Astrocyte (in vitro differentiated cells and primary cell): ENCODE data around the gene TNFSF11. TPM values are rescaled to one million over a fixed set of nuclear protein-coding genes. Genes with fewer than 3 reads are reported as not detected.

Experiments
- DNase-seq: peaks from one replicate; pipeline ENCODE4 v3.0.0-alpha.2; 2010; ENCODE audit warnings: low read depth
- FAIRE-seq: peaks from 2 replicates; lab custom pipeline; 2011; peaks lifted over from hg19 to GRCh38; lab: Jason Lieb, UNC
- H2AFZ ChIP-seq: 2 replicates; pipeline ENCODE4 v1.6.0; 2012; ENCODE audit warnings: low read depth, low read length, inconsistent platforms
- H3K27ac ChIP-seq: 2 replicates; pipeline ENCODE4 v1.5.1; 2011; ENCODE audit warnings: low read depth, low read length, inconsistent platforms
- H3K27me3 ChIP-seq: 2 replicates; pipeline ENCODE4 v1.6.0; 2011; ENCODE audit warnings: low read length, inconsistent platforms; ENCODE audit not compliant: insufficient read depth
- H3K36me3 ChIP-seq: 2 replicates; pipeline ENCODE4 v1.5.1; 2011; ENCODE audit warnings: low read length, inconsistent platforms; ENCODE audit not compliant: insufficient read depth
- H3K4me1 ChIP-seq: 2 replicates; pipeline ENCODE4 v1.5.1; 2011; ENCODE audit warnings: low read length, inconsistent platforms; ENCODE audit not compliant: insufficient read depth
- H3K4me2 ChIP-seq: 2 replicates; pipeline ENCODE4 v1.6.0; 2012; ENCODE audit warnings: low read length, inconsistent platforms
- H3K4me3 ChIP-seq: 2 replicates; pipeline ENCODE4 v1.5.1; 2011; ENCODE audit warnings: low read depth, mild to moderate bottlenecking, low read length, inconsistent platforms; ENCODE audit not compliant: insufficient read depth
- H3K79me2 ChIP-seq: 2 replicates; pipeline ENCODE4 v1.6.0; 2012; ENCODE audit warnings: mild to moderate bottlenecking, low read length, inconsistent platforms; ENCODE audit not compliant: insufficient read depth
- H3K9ac ChIP-seq: 2 replicates; pipeline ENCODE4 v1.6.0; 2012; ENCODE audit warnings: mild to moderate bottlenecking, low read length, inconsistent platforms
- H3K9me3 ChIP-seq: 2 replicates; pipeline ENCODE4 v1.5.1; 2012; ENCODE audit warnings: low read depth, mild to moderate bottlenecking, low read length, inconsistent platforms; ENCODE audit not compliant: insufficient read depth
- H4K20me1 ChIP-seq: 2 replicates; pipeline ENCODE4 v1.6.0; 2012; ENCODE audit warnings: low read length, inconsistent platforms; ENCODE audit not compliant: insufficient read depth
- H3K27ac Mint-ChIP-seq: one replicate; pipeline ENCODE4 v1.8.0; 2021; ENCODE audit warnings: mild to moderate bottlenecking, mixed read lengths; ENCODE audit not compliant: unreplicated experiment
- H3K27me3 Mint-ChIP-seq: one replicate; pipeline ENCODE4 v1.8.0; 2021; ENCODE audit warnings: low read depth, mixed read lengths; ENCODE audit not compliant: unreplicated experiment
- H3K36me3 Mint-ChIP-seq: one replicate; pipeline ENCODE4 v1.8.0; 2021; ENCODE audit warnings: low read depth, mixed read lengths; ENCODE audit not compliant: unreplicated experiment
- H3K4me1 Mint-ChIP-seq: one replicate; pipeline ENCODE4 v1.8.0; 2021; ENCODE audit warnings: low read depth, mixed read lengths; ENCODE audit not compliant: unreplicated experiment
- H3K4me3 Mint-ChIP-seq: one replicate; pipeline ENCODE4 v1.8.0; 2021; ENCODE audit warnings: mild to moderate bottlenecking, moderate library complexity, mixed read lengths; ENCODE audit not compliant: unreplicated experiment
- H3K9me3 Mint-ChIP-seq: one replicate; pipeline ENCODE4 v1.8.0; 2021; ENCODE audit warnings: mild to moderate bottlenecking, mixed read lengths; ENCODE audit not compliant: unreplicated experiment
- EZH2 ChIP-seq: IDR thresholded peaks from 2 replicates; pipeline ENCODE4 v1.6.1; 2012; ENCODE audit warnings: mild to moderate bottlenecking, low read length, inconsistent platforms; ENCODE audit not compliant: insufficient read depth
- total RNA-seq: library from RNA; stranded (reverse); gene quantifications from 2 replicates; pipeline ENCODE4 v1.2.1, GENCODE V29; 2021
- TF ChIP-seq, protein P1 (sequence below): IDR thresholded peaks from 2 replicates; pipeline ENCODE4 v1.5.1; 2011; ENCODE audit warnings: low read depth, mild to moderate bottlenecking, inconsistent platforms, low read length, moderate library complexity; ENCODE audit not compliant: insufficient read depth

TNFSF11 gene
- total RNA-seq, 1 donor from 2014 or later, result not detected

DNA sequence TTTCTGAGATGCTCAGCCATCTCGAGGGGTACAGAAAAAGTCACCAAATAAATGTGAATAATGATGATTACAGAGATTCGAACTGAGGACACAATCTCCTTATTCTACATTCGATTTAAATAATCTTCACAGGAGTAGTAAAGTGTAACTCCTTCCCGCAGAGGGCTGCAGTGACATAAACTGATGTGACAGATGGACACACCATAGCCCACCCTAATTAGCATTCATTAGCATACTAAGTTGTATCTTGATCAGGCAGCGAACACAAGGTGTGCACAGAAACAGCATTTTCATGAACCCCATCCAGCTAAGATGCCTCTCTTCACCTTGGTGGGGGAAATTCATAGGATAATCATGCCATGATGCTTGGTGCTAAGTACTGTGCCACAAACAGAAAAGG lies 83.0 kb downstream of the TNFSF11 start:
- H3K27ac ChIP-seq, result no peak overlapping the region
- no peak for FAIRE-seq
- DNase-seq, result no peak
- no peaks in the 10 kb centered on the region for H3K9me3 Mint-ChIP-seq
- H3K4me1 ChIP-seq, result no peaks in the 10 kb centered on the region
- no peak overlapping the region for H2AFZ ChIP-seq
- H3K27me3 Mint-ChIP-seq, result peaks cover 5% of the 10 kb centered on the region
- no peaks in the 10 kb centered on the region for H3K79me2 ChIP-seq
- no peaks in the 10 kb centered on the region for H3K9me3 ChIP-seq
- no peaks in the 10 kb centered on the region for H3K36me3 Mint-ChIP-seq
- no peak for TF ChIP-seq EZH2
- TF ChIP-seq, protein P1, sequence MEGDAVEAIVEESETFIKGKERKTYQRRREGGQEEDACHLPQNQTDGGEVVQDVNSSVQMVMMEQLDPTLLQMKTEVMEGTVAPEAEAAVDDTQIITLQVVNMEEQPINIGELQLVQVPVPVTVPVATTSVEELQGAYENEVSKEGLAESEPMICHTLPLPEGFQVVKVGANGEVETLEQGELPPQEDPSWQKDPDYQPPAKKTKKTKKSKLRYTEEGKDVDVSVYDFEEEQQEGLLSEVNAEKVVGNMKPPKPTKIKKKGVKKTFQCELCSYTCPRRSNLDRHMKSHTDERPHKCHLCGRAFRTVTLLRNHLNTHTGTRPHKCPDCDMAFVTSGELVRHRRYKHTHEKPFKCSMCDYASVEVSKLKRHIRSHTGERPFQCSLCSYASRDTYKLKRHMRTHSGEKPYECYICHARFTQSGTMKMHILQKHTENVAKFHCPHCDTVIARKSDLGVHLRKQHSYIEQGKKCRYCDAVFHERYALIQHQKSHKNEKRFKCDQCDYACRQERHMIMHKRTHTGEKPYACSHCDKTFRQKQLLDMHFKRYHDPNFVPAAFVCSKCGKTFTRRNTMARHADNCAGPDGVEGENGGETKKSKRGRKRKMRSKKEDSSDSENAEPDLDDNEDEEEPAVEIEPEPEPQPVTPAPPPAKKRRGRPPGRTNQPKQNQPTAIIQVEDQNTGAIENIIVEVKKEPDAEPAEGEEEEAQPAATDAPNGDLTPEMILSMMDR, result no peak
- no peak overlapping the region for H3K27ac Mint-ChIP-seq
- H3K9ac ChIP-seq, result no peak overlapping the region
- H3K4me3 Mint-ChIP-seq, result no peak overlapping the region
- no peak overlapping the region for H3K4me2 ChIP-seq
- no peaks in the 10 kb centered on the region for H4K20me1 ChIP-seq
- peaks cover 7% of the 10 kb centered on the region for H3K4me1 Mint-ChIP-seq
- H3K27me3 ChIP-seq, result peaks cover 40% of the 10 kb centered on the region
- no peak overlapping the region for H3K4me3 ChIP-seq
- no peaks in the 10 kb centered on the region for H3K36me3 ChIP-seq

Other genes with a start within 250 kb of the TNFSF11 start
- gene FAM216B, start 207.4 kb downstream of the TNFSF11 start, total RNA-seq, result not detected in 2 replicates